Psoas muscle (tissue), 8 donors: Measurements from ENCODE around the gene AFDN. TPM values are rescaled to one million over a fixed set of nuclear protein-coding genes. Genes with fewer than 3 reads are reported as not detected.

Experiments
- ATAC-seq, 4 donors: fragments of 200-7000 bp; cut with Tn5 transposase; one replicate each; pipeline ENCODE4 v1.9.1; 2020; ENCODE audit warnings: moderate library complexity in 3 of 4, mild to moderate bottlenecking in 2 of 4
- DNase-seq, 2 donors: peaks; one replicate each; pipeline ENCODE4 v3.0.0-alpha.2; 2020
- H3K27ac ChIP-seq: fragments of 200-600 bp; one replicate; pipeline ENCODE4 v1.8.0; 2022
- H3K27me3 ChIP-seq, 3 donors: fragments of 200-600 bp in 1 of 3; one replicate each; pipeline versions ENCODE4 v1.6.1 to v1.8.0; 2013 to 2022; ENCODE audit warnings: low read length in 2 of 3, mild to moderate bottlenecking in 2 of 3, moderate library complexity in 1 of 3; ENCODE audit not compliant: insufficient read depth in 3 of 3
- H3K36me3 ChIP-seq, 2 donors: fragments of 200-600 bp in 1 of 2; one replicate each; pipeline versions ENCODE4 v1.6.1 to v1.8.0; 2013 to 2022; ENCODE audit warnings: low read depth in 1 of 2, mild to moderate bottlenecking in 1 of 2, moderate library complexity in 1 of 2; ENCODE audit not compliant: insufficient read depth in 1 of 2
- H3K4me1 ChIP-seq: fragments of 200-600 bp; one replicate; pipeline ENCODE4 v1.8.0; 2022
- H3K4me3 ChIP-seq: fragments of 200-600 bp; one replicate; pipeline ENCODE4 v1.8.0; 2022; ENCODE audit warnings: mild to moderate bottlenecking
- H3K9me3 ChIP-seq: fragments of 200-600 bp; one replicate; pipeline ENCODE4 v1.8.0; 2022
- CTCF ChIP-seq: fragments of 200-600 bp; IDR thresholded peaks from one replicate; pipeline ENCODE4 v1.8.0; 2022; ENCODE audit warnings: antibody characterized with exemption
- WGBS, 3 donors: extraction: QIAGEN DNeasy Blood & Tissue Kit; methylation state at CpG; one replicate each; pipeline versions ENCODE4 v1.1.6 to v1.1.7; 2013; 5-methylcytosine and 5-hydroxymethylcytosine counted together
- intact Hi-C, 2 donors: fragments of 100-400 bp; cut with DNase I; formaldehyde crosslinking; loops; one replicate each; pipeline versions ENCODE4 v1.11.0 to v1.14.2; 2022
- polyA plus RNA-seq, 3 donors: library from polyadenylated mRNA; stranded (reverse); fragments of 200-250 nt; gene quantifications; one replicate each; pipeline ENCODE4 v1.2.3, GENCODE V29; 2013
- total RNA-seq, 4 donors: library from RNA; stranded (reverse); fragmentation: NEBNext Ultra II Directional in 2 of 4; extraction: Animal tissue kit (Norgen Biotek cat#: 25700) in 2 of 4; gene quantifications; one replicate each; pipeline versions ENCODE4 v1.2.1 to v1.2.4, GENCODE V29; 2021 to 2023
- donor health status: healthy with polysubstance abuse.
- donor health status: DM: no; HTN: no; CAD: no; lungs with moderate emphysema.
- donor health status: Bipolar disorder and iron deficiency.
- donor health status: healthy.
- donor health status: DM: yes; HTN: yes; CAD: no.
- donor health status: DM: no; HTN: no; CAD: no.
- donor health status: DM: no; HTN: no; CAD: no.
- donor health status: DM: yes; HTN: yes; CAD: no.

The AFDN gene
- total and polyA plus RNA-seq, 7 donors, result 12.2 to 35.6 (median 32.9) TPM

- intact Hi-C loops, result no loop called here
- no peak for TF ChIP-seq CTCF
- ATAC-seq, result no peak
- no peak for DNase-seq
- no peak overlapping the region for H3K4me3 ChIP-seq
- no peaks in the 10 kb centered on the region for H3K36me3 ChIP-seq
- no peaks in the 10 kb centered on the region for H3K4me1 ChIP-seq
- 85 to 95% (median 87%) methylated on average over 13 of the region's 13 CpGs for WGBS, 3 donors
- peaks cover 29% of the 10 kb centered on the region for H3K9me3 ChIP-seq
- no peak overlapping the region for H3K27ac ChIP-seq
- peaks cover 0 to 14% (median 5%) of the 10 kb centered on the region in 3 donors for H3K27me3 ChIP-seq
These were observed 185.9 kb downstream of the AFDN start for GRCh38 chr6:168012431-168013249.

GRCh38 chr6:168013250-168013915 is 186.7 kb downstream of the AFDN start:
- no peak for TF ChIP-seq CTCF
- no peak for ATAC-seq
- no peak for DNase-seq
- Histone ChIP-seq H3K27me3 (peaks cover 0 to 14% (median 5%) of the 10 kb centered on the region in 3 donors), H3K4me1 (no peaks in the 10 kb centered on the region), H3K36me3 (no peaks in the 10 kb centered on the region), H3K27ac (no peak overlapping the region), H3K9me3 (peaks cover 29% of the 10 kb centered on the region), H3K4me3 (no peak overlapping the region)
- intact Hi-C loops, result no loop called here
- WGBS, 3 donors, result 71 to 82% (median 77%) methylated on average over 7 of the region's 7 CpGs

GRCh38 chr6:168014428-168014827 is 187.7 kb downstream of the AFDN start:
- Histone ChIP-seq H3K27ac (no peak overlapping the region), H3K4me1 (no peaks in the 10 kb centered on the region), H3K36me3 (no peaks in the 10 kb centered on the region), H3K4me3 (no peak overlapping the region), H3K9me3 (peaks cover 23% of the 10 kb centered on the region), H3K27me3 (peaks cover 0 to 18% (median 6%) of the 10 kb centered on the region in 3 donors)
- DNase-seq, result no peak
- WGBS, 3 donors, result 18 to 32% (median 20%) methylated on average over 6 of the region's 6 CpGs
- no peak for ATAC-seq
- no peak for TF ChIP-seq CTCF
- intact Hi-C loops, result no loop called here

- 72 to 77% (median 74%) methylated on average over 4 of the region's 4 CpGs for WGBS, 3 donors
- Histone ChIP-seq H3K4me3 (no peak overlapping the region), H3K9me3 (peaks cover 22% of the 10 kb centered on the region), H3K27me3 (peaks cover 0 to 18% (median 7%) of the 10 kb centered on the region in 3 donors), H3K4me1 (no peaks in the 10 kb centered on the region), H3K36me3 (no peaks in the 10 kb centered on the region), H3K27ac (no peak overlapping the region)
- DNase-seq, result no peak
- no peak for ATAC-seq
- intact Hi-C loops, result no loop called here
- TF ChIP-seq CTCF, result no peak
These were observed 188.3 kb downstream of the AFDN start for GRCh38 chr6:168015009-168015408.
